ENCODE data around the gene DEFB113. TPM values are rescaled to one million over a fixed set of nuclear protein-coding genes. Genes with fewer than 3 reads are reported as not detected.

Gene DEFB113
- total RNA-seq, 1 experiment from 2014 or later = not detected

- WGBS (ENCODE audit: extremely low coverage, insufficient read length, low lambda C conversion rate) = no CpG with 5 or more reads among the region's 5 CpGs
- Histone ChIP-seq H2BK5ac (ENCODE audit: insufficient read length, low read length) (no peak overlapping the region), H4K5ac (ENCODE audit: insufficient read length, low read depth, low read length) (no peak overlapping the region), H3T11ph (ENCODE audit: low read length) (no peak overlapping the region), H3K79me2 (ENCODE audit: insufficient read depth, low read length) (no peaks in the 10 kb centered on the region), H3K56ac (ENCODE audit: insufficient read length, low read depth, low read length) (no peak overlapping the region), H2BK120ac (ENCODE audit: low read depth, low read length, poor library complexity, severe bottlenecking) (no peak overlapping the region), H3K27me3 (ENCODE audit: insufficient read depth, low read length) (no peaks in the 10 kb centered on the region), H4K91ac (ENCODE audit: insufficient read length, low read depth, low read length) (no peak overlapping the region), H3K18ac (ENCODE audit: insufficient read length, low read depth, low read length) (no peak overlapping the region), H4K8ac (replicated peaks; ENCODE audit: insufficient read length, low read depth, low read length) (no peak overlapping the region), H3K4me2 (ENCODE audit: insufficient read depth, insufficient read length, low read length) (no peak overlapping the region), H2AK5ac (ENCODE audit: insufficient read length, low read length) (no peak overlapping the region), H3K9ac (ENCODE audit: extremely low read depth, insufficient read length, low read length) (no peak overlapping the region), H3K14ac (ENCODE audit: insufficient read depth, low read length) (no peak overlapping the region), H3K23me2 (ENCODE audit: insufficient read length, low read depth, low read length, poor library complexity, severe bottlenecking) (no peaks in the 10 kb centered on the region), H3K9me3 (ENCODE audit: control insufficient read depth, low read depth, low read length) (no peaks in the 10 kb centered on the region), H4K20me1 (ENCODE audit: control insufficient read depth, insufficient read depth, insufficient read length) (no peaks in the 10 kb centered on the region), H3K23ac (ENCODE audit: insufficient read length, low read depth, low read length) (no peak overlapping the region), H2BK20ac (ENCODE audit: low read depth, low read length, poor library complexity, severe bottlenecking) (no peak overlapping the region), H3K27ac (ENCODE audit: insufficient read length, low read depth, low read length) (no peak overlapping the region), H2BK15ac (ENCODE audit: low read depth, low read length) (no peak overlapping the region), H3K4ac (ENCODE audit: low read depth, low read length) (no peak overlapping the region), H3K79me1 (ENCODE audit: insufficient read depth, low read depth, low read length, poor library complexity, severe bottlenecking) (no peaks in the 10 kb centered on the region), H3K4me1 (ENCODE audit: insufficient read depth, low read length) (peaks cover 4% of the 10 kb centered on the region; the same call in 1 of the 2 replicates), H2AFZ (ENCODE audit: low read length) (no peak overlapping the region), H2BK12ac (ENCODE audit: insufficient read length, low read depth, low read length) (no peak overlapping the region)
- Mint-ChIP-seq H3K27me3 (ENCODE audit: low read depth) (no peaks in the 10 kb centered on the region), H3K4me1 (peaks cover 36 to 41% of the 10 kb centered on the region in 2 experiments), H3K36me3 (ENCODE audit: insufficient read depth in 1 of 3, low read depth in 3 of 3) (no peaks in the 10 kb centered on the region; a peak in 1 of 7 replicates), H3K27ac (no peak overlapping the region), H3K9me3 (no peaks in the 10 kb centered on the region), H3K4me3 (no peak overlapping the region)
- DNase-seq = no peak
- no peak for TF ChIP-seq CTCF (conservative IDR thresholded peaks at IDR 0.05)
These were observed 49.3 kb downstream of the DEFB113 start for GRCh38 chr6:49919935-49920644.
